ENCODE data around the gene EBF4.

DNA sequence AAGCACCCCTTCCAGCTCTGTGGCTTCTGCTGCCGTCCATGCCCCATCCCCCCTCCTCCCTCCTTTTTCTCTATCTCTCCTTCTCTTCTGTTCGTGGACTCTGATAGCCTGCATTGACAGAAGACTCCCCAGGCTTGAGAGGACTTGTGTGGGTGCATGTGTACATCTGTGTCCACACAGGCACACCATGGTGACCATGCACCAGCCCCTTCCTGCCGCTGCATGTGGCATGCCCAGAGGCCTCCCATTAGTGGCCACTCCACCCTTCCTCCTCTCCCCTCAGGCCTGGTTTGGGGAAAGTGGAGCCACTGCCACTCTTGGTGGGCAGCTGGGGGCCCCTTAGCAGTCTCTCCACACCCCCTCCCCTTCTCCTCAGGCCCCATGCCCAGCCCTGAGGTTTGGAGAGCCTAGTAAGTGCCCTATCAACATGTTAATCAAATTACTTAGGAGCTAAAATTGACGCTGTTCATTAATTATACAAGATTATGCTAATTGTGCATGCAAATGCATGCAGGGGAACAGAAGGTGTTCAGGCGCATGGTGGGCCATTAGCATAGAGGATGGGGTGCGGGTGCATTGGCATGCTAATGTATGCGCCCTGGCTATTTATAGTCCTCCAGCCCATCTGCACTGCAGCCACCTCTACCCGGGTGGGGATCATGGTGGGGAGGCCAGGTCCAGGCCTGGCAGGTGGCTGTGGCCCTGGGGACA is 45.9 kb downstream of the EBF4 start:
- TF ChIP-seq, protein P1, sequence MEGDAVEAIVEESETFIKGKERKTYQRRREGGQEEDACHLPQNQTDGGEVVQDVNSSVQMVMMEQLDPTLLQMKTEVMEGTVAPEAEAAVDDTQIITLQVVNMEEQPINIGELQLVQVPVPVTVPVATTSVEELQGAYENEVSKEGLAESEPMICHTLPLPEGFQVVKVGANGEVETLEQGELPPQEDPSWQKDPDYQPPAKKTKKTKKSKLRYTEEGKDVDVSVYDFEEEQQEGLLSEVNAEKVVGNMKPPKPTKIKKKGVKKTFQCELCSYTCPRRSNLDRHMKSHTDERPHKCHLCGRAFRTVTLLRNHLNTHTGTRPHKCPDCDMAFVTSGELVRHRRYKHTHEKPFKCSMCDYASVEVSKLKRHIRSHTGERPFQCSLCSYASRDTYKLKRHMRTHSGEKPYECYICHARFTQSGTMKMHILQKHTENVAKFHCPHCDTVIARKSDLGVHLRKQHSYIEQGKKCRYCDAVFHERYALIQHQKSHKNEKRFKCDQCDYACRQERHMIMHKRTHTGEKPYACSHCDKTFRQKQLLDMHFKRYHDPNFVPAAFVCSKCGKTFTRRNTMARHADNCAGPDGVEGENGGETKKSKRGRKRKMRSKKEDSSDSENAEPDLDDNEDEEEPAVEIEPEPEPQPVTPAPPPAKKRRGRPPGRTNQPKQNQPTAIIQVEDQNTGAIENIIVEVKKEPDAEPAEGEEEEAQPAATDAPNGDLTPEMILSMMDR (conservative IDR thresholded peaks at IDR 0.05): no peak
- no peak for TF ChIP-seq ZFX (IDR thresholded peaks at IDR 0.05)

Measured in C4-2B (cell line).